GM12892 (cell line): ENCODE data around the gene CFAP61.

ENCODE experiments used
- DNase-seq: peaks from one replicate; pipeline ENCODE4 v3.0.0; 2011; ENCODE audit not compliant: insufficient read length
- FAIRE-seq: peaks from 2 replicates; lab custom pipeline; 2011; peaks lifted over from hg19 to GRCh38; lab: Jason Lieb, UNC
- POLR2A ChIP-seq: IDR thresholded peaks from 2 replicates; pipeline ENCODE4 v1.6.1; 2011; ENCODE audit warnings: low read depth, low read length, control low read depth
- POLR2AphosphoS5 ChIP-seq: IDR thresholded peaks from 2 replicates; pipeline ENCODE4 v1.6.1; 2011; ENCODE audit warnings: low read depth, low read length, control low read depth
- TAF1 ChIP-seq: IDR thresholded peaks from 2 replicates; pipeline ENCODE4 v1.6.1; 2011; ENCODE audit warnings: low read depth, mild to moderate bottlenecking, control low read depth, low read length, borderline replicate concordance

Gene CFAP61

DNA sequence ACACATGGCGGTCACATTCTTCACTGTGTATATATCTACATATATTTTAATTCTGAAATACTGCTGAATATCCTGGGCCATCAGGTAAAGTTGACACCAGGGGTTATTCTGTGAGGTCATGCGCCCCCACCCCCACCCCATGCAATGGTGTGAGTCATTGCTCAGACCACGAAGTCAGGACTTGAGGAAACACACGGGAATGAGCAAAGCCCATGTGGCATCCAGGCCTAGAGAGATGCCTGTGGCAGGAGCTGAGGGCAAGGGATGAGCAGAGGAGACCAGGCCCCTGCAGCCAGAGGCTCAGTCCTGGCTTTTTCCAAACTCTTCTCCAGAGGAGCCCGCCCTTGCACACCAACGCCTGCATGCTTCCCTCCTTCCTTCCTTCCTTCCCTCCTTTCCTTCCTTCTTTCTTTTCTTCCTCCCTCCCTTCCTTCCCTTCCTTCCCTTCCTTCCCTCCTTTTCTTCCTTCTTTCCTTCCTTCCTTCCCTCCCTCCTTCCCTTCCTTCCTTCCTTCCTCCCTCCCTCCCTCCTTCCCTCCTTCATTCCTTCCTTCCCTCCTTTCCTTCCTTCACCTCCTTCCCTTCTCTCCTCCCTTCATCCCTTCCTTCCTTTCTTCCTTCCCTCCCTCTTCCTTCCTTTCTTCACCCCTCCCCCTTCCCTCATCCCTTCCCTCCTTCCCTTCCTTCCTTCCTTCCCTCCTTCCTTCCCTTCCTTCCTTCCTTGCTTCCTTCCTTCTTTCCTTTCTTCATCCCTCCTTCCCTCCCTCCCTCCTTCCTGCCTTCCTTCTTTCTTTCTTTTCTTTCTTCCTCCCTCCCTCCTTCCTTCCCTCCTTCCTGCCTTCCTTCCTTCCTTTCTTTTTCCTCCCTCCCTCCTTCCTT is 243.5 kb downstream of the CFAP61 start:
- FAIRE-seq (no peak), DNase-seq (no peak)
- TF ChIP-seq POLR2AphosphoS5 (no peak), TAF1 (no peak)

DNA sequence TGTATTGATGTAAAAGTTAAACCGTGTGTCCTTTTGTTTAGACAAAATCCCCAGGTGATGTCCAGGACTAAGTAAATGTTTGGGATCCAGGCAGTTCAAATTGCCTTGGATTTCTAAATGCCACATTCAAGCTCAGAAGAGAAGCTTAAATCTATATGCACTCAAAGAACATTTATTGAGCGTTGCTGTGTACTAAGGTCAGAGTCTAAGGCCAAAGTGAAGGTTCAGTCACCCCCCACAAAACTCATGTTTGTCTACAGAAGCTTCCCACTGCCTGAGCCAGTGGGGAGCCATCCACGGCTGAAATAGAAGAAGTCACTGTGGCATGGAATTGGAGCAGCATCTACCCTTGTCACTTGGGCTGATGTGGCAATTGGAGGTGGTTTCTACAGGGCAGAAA is 244.8 kb downstream of the CFAP61 start:
- FAIRE-seq (no peak), DNase-seq (no peak)
- TF ChIP-seq POLR2AphosphoS5 (no peak), TAF1 (no peak), POLR2A (no peak)

DNA sequence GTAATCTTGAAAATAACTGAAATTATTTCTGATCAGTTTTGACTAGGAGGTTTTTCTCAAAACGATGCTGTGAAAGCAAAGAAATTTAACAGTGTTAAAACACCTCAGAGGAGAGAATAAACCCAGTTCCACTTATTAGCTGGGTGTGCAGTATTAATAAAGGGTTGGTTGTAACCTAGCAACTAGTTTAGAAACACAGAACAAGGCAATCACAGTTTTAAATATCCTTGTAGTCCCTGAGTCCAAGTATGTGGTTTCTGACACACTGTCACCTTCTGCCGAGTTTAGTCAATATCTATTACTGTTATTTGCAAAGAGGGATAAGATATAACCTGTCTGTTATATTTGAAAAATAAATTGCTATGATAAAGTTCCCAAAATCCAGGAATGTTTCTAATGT is 245.4 kb downstream of the CFAP61 start:
- no peak for TF ChIP-seq TAF1
- TF ChIP-seq POLR2A = no peak
- TF ChIP-seq POLR2AphosphoS5 = no peak
- no peak for DNase-seq
- no peak for FAIRE-seq

DNA sequence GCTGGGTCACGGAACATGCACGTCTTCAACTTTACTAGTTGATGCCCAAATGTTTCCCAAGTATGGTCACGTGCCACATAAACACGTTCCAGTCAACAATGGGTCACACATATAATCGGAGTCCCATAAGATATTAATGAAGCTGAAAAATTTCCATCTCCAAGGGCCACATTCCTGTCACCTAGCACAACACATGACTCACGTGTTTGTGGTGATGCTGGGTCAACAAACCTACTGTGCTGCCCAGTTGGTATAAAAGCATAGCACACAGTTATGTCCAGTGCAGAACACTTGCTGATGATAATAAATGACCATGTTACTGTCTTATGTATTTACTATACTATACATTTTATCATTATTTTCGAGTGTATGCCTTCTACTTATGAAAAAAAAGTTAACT is 247.6 kb downstream of the CFAP61 start:
- TF ChIP-seq TAF1 = no peak
- no peak for TF ChIP-seq POLR2A
- no peak for TF ChIP-seq POLR2AphosphoS5
- FAIRE-seq = no peak
- DNase-seq = no peak

DNA sequence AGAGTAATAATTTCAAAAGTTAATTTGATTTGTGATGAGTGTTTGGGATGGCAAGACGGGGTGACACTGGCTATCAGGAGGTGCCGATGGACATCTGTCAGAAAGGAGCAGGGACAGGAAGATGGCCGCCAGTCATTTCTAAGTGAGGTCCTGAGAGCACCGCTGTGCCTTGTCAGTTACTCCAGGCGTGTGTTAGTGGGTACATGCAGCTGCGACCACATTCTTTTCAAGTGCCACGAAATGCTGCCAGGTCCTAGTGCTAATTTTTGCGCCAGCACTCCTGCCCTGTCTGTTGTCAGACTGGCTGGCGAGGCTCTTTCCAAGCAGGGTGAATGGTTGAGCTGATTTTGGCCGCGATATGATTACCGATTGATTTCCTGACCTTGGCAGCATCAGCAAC is 251.0 kb downstream of the CFAP61 start:
- FAIRE-seq = no peak
- no peak for TF ChIP-seq POLR2A
- TF ChIP-seq TAF1 = no peak
- DNase-seq = no peak

DNA sequence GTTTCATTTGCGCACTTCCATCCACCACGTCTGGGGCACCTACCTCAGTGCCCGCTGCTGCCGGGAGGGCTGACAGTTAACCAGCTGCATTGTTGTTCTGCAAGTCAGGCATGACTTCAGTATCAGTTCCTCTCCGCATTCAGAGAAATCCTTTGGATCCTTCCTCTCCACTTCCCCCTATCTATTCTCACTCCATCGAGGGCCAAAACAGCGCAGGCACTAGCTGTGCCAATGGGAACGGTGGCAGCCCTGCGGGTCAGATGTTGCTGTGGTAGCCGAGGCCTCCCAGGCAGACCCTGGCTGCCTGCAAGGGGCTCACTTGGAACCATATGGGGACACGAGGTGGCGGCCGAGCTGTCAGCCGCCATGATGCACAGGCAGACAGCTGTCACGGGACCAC is 251.4 kb downstream of the CFAP61 start:
- TF ChIP-seq TAF1 (no peak), POLR2A (no peak), POLR2AphosphoS5 (no peak)
- no peak for DNase-seq
- FAIRE-seq = no peak

DNA sequence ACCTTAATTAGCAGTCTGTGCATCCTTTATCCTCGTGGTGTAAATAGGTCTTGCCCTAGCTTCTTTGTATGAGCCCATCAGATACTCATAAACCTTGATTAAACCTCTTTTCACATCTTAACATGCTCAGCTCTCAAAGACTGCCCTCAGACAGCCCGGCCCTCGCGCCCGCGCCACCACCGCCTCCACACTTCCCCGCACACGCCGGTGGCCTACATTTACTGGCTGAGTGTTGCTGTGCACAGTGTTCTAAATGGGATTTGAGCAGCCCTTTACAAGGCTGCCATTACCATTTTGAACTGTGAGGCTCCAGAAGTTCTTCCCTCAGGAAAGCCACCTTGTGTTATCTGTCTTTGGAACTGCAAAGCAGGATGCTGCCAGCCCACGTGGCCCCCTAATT is 252.6 kb downstream of the CFAP61 start:
- DNase-seq (no peak), FAIRE-seq (no peak)
- no peak for TF ChIP-seq POLR2A
- no peak for TF ChIP-seq TAF1
- no peak for TF ChIP-seq POLR2AphosphoS5

DNA sequence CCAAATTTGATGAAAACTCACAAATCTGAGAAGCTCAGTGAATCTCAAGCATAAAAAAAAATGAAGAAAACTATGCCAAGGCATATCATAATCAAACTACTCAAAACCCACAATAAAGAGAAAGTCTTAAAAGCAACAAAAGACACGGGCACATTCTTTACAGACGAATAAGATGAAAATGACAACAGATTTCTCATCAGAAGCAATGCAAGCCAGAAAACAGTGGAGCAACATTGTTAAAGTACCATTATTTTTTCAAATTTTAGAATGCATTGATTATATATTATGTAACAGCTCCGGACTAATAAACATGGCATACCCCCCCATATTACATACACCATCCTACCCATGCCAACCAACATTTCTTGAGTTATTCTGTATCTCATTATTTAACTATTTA is 260.2 kb downstream of the CFAP61 start:
- TF ChIP-seq TAF1 (no peak), POLR2AphosphoS5 (no peak), POLR2A (no peak)
- FAIRE-seq (no peak), DNase-seq (no peak)

DNA sequence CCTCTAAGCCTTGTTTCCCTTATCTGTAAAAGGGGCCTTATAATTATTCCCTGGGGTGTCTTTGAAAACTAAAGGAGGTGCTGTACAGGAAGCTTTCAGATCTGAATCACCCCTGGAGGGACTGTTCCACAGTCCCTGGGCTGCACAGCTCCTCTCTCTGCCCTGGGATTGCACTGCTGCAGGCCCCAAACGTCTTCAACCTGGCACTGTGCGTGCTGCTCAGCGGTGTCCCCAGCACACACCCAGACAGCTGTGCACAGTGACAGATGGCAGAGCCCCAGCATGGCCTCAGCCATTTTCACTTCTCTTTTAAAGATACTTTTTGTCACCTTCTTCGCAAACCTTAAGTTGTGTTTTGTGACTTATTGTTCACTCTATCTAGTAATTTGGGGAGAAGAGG is 264.9 kb downstream of the CFAP61 start:
- DNase-seq (no peak), FAIRE-seq (no peak)
- TF ChIP-seq POLR2A (no peak), POLR2AphosphoS5 (no peak), TAF1 (no peak)

DNA sequence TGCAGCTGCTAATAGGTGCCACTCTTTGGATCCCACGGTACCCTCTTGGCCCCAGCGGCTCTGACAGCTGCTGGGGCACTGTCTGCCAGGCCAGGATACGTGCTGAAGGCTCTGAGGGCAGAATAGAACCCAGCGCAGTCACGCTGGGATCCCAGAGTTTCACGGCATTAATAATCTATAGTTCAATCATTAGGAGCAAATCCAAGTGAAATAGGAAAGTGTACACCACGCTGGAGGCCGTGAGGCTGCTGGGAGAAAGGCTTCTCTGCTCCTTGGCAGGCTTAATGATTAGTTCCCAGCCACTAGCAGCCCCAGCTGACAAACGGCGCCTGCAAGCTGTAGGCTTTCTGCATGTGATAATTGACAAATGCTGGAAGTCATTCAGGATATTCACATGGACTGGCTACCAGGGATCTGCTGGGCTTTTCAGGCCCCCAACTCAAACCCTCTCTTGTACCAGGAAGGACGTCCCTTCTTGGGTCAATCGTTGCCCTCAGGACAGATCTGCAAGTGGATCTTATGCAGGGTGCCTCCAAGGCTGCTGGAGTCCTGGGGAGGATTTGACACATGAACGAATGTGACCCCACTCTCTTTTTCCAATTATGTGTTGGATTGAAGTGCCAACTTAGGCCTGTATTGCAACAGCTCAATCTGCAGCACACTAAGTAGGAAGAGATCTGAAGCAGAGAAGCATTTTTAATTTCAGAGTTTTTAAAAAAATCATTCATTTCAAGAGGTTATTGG is 265.5 kb downstream of the CFAP61 start:
- no peak for FAIRE-seq
- TF ChIP-seq POLR2AphosphoS5 (no peak), TAF1 (no peak), POLR2A (no peak)
- no peak for DNase-seq

DNA sequence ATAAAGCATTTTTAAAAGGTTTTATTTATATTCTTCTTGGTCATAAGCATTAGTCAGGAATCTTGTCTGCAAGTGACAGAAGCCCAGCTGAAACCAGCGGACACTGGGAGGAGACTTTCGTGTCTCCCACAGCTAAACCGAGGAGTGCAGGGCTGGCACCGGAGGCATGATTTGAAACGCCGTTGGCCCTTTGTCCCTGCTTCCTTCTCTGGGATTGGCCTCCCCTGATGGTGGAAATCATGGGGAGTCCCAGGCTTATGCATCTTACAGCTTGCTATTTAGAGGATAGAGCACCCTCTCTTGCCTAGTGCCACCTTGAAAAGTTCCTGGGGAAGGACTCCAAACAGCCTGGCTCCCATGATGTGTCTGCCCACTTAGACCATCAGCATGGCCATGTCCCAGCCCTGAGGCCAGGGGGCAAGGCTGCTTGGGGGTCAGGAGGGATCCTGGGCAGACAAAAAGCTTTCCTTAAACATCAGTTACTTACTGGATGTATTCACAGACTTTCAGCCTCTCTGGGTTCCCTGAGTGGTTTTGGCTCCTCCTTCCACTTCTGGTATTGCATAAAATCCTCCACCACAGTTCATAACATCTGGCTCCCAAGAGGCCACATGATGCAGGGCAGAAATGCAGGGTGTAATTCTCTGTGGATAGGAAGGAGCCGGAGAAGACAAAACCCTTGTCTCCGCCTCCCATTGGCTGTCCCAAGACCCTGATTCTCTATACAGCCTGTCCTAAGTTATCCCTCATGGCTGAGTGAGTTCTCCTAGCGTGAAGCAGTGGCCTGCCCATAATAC is 266.2 kb downstream of the CFAP61 start:
- TF ChIP-seq POLR2A (no peak), TAF1 (no peak), POLR2AphosphoS5 (no peak)
- DNase-seq (no peak), FAIRE-seq (no peak)

DNA sequence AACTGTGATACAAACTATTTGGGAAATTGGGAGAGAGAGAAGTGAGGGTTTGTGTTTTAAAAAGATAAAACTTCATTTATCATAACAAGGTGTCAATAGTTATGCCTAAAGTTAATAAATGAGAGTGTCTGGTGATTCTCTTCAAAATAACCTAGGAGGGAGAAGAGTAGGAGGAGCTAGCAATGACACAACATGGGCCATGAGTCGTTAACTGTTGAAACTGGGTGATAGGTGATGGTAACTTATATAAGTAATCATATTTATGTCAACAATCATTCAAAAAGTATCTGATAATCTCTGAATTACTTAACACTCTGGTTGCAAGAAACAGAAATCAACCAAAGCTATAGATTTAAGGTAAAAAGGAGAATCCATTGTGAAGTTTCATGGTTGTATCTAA is 268.8 kb downstream of the CFAP61 start:
- FAIRE-seq (no peak), DNase-seq (no peak)
- no peak for TF ChIP-seq TAF1
- no peak for TF ChIP-seq POLR2A
- TF ChIP-seq POLR2AphosphoS5 = no peak
